Measurements from ENCODE around the gene SYDE2.

DNA sequence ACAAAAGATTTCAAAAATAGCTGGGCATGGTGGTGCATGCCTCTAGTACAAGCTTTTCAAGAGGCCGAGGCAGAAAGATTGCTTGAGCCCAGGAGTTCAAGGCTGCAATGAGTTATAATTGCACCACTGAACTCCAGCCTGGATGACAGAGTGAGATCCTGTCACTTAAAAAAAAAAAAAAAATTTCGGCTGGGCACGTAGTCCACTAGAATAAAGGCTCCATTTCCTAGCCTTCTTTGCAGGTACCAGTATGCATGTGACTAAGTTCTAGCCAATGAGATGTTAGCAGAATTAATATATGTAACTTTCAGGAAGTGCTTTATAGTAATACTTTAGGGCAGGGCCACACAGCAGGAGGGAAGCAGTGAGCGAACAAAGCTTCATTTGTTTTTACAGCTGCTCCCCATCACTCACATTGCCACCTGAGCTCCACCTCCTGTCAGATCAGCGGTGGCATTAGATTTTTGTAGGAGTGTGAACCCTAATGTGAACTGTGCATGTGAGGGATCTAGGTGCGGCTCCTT lies 28.8 kb upstream of the SYDE2 start:
- TF ChIP-seq, protein P1, sequence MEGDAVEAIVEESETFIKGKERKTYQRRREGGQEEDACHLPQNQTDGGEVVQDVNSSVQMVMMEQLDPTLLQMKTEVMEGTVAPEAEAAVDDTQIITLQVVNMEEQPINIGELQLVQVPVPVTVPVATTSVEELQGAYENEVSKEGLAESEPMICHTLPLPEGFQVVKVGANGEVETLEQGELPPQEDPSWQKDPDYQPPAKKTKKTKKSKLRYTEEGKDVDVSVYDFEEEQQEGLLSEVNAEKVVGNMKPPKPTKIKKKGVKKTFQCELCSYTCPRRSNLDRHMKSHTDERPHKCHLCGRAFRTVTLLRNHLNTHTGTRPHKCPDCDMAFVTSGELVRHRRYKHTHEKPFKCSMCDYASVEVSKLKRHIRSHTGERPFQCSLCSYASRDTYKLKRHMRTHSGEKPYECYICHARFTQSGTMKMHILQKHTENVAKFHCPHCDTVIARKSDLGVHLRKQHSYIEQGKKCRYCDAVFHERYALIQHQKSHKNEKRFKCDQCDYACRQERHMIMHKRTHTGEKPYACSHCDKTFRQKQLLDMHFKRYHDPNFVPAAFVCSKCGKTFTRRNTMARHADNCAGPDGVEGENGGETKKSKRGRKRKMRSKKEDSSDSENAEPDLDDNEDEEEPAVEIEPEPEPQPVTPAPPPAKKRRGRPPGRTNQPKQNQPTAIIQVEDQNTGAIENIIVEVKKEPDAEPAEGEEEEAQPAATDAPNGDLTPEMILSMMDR (conservative IDR thresholded peaks at IDR 0.05; ENCODE audit: low read depth, low read length), result no peak
- no peak for TF ChIP-seq EZH2 (IDR thresholded peaks at IDR 0.05; ENCODE audit: borderline replicate concordance, low read depth, low read length, poor library complexity, severe bottlenecking)

Data from A673 (cell line).